H1 (cell line): ENCODE measurements around the gene VPS35. TPM values are rescaled to one million over a fixed set of nuclear protein-coding genes. Genes with fewer than 3 reads are reported as not detected.

Experiments used
- CTCF ChIA-PET: fragments of 300-600 bp; sonication (Branson Sonifier 250); formaldehyde crosslinking; loops from one replicate; lab custom pipeline; 2021; ENCODE audit not compliant: partially characterized antibody; lab: Charles Lee
- POLR2A ChIA-PET: fragments of 300-600 bp; sonication (Branson Sonifier 250); formaldehyde crosslinking; loops from one replicate; lab custom pipeline; 2021; ENCODE audit warnings: inconsistent platforms; ENCODE audit not compliant: partially characterized antibody; lab: Charles Lee
- DNase-seq, 2 experiments: peaks; one replicate each; pipeline versions ENCODE4 v3.0.0 to v3.0.0-alpha.2; 2010 to 2022; ENCODE audit warnings: low spot score in 2 of 2, low read depth in 1 of 2, mixed read lengths in 1 of 2
- FAIRE-seq: peaks from 2 replicates; lab custom pipeline; 2011; peaks lifted over from hg19 to GRCh38; lab: Jason Lieb, UNC
- H2AFZ ChIP-seq: 2 replicates; pipeline ENCODE4 v1.8.1; 2012; ENCODE audit warnings: low read length, inconsistent platforms
- H2AK5ac ChIP-seq: 2 replicates; pipeline ENCODE4 v1.6.1; 2013; ENCODE audit warnings: low read depth, low read length
- H2BK120ac ChIP-seq: replicated peaks from 2 replicates; pipeline ENCODE3; 2013; ENCODE audit warnings: low read depth, low read length, inconsistent platforms
- H2BK12ac ChIP-seq: 2 replicates; pipeline ENCODE4 v1.6.1; 2013; ENCODE audit warnings: low read depth, low read length
- H2BK15ac ChIP-seq: 2 replicates; pipeline ENCODE4 v1.6.1; 2013; ENCODE audit warnings: low read length
- H2BK20ac ChIP-seq: 2 replicates; pipeline ENCODE4 v1.6.1; 2013; ENCODE audit warnings: low read length
- H2BK5ac ChIP-seq: 2 replicates; pipeline ENCODE4 v1.6.1; 2013; ENCODE audit warnings: low read depth, low read length
- H3K14ac ChIP-seq: 2 replicates; pipeline ENCODE4 v1.6.1; 2013; ENCODE audit warnings: inconsistent platforms; ENCODE audit not compliant: insufficient read length
- H3K18ac ChIP-seq: 2 replicates; pipeline ENCODE4 v1.6.1; 2013; ENCODE audit warnings: low read length; ENCODE audit errors: extremely low read depth
- H3K23ac ChIP-seq: 2 replicates; pipeline ENCODE4 v1.6.1; 2013; ENCODE audit warnings: inconsistent platforms; ENCODE audit not compliant: insufficient read length
- H3K23me2 ChIP-seq: 2 replicates; pipeline ENCODE4 v1.6.1; 2013; ENCODE audit warnings: low read depth, low read length
- H3K27ac ChIP-seq: 2 replicates; pipeline ENCODE4 v1.6.1; 2011; ENCODE audit warnings: low read depth, low read length, inconsistent platforms
- H3K27me3 ChIP-seq, 4 experiments: replicated peaks in 1 of 4; 1 replicate in 1 of 4; 2 replicates in 3 of 4; pipeline versions ENCODE4 v1.6.1 to v1.8.1; 2011 to 2013; ENCODE audit warnings: low read length in 3 of 4, mild to moderate bottlenecking in 3 of 4, inconsistent platforms in 2 of 4, mixed read lengths in 2 of 4, moderate library complexity in 1 of 4; ENCODE audit not compliant: control insufficient read depth in 3 of 4, insufficient read depth in 3 of 4; ENCODE audit errors: extremely low read depth in 1 of 4
- H3K36me3 ChIP-seq, 4 experiments: 2 replicates each; pipeline versions ENCODE4 v1.6.1 to v1.8.1; 2011 to 2013; ENCODE audit warnings: mild to moderate bottlenecking in 4 of 4, low read length in 3 of 4, moderate library complexity in 2 of 4, control low read depth in 1 of 4, inconsistent platforms in 1 of 4; ENCODE audit not compliant: insufficient read depth in 4 of 4, control insufficient read depth in 2 of 4
- H3K4ac ChIP-seq: replicated peaks from 2 replicates; pipeline ENCODE3; 2013; ENCODE audit warnings: low read length, low read depth, mixed read lengths, inconsistent platforms; ENCODE audit not compliant: insufficient read length
- H3K4me1 ChIP-seq, 4 experiments: replicated peaks in 1 of 4; 1 replicate in 1 of 4; 2 replicates in 3 of 4; pipeline versions ENCODE4 v1.6.1 to v1.8.1; 2011 to 2013; ENCODE audit warnings: low read length in 3 of 4, inconsistent platforms in 2 of 4, mixed read lengths in 1 of 4; ENCODE audit not compliant: insufficient read depth in 4 of 4, control insufficient read depth in 3 of 4
- H3K4me2 ChIP-seq, 2 experiments: 2 replicates each; pipeline versions ENCODE4 v1.6.1 to v1.8.1; 2011 to 2013; ENCODE audit warnings: low read depth in 2 of 2, low read length in 2 of 2, control low read depth in 1 of 2, inconsistent platforms in 1 of 2, mild to moderate bottlenecking in 1 of 2; ENCODE audit not compliant: insufficient read depth in 1 of 2
- H3K4me3 ChIP-seq, 4 experiments: fragments of 200-600, 300-600 bp in 1 of 4; sonication (generic), shearing (Covaris generic), sonication (Bioruptor Twin) in 1 of 4; 2 replicates each; pipeline versions ENCODE4 v1.5.1 to v1.8.1; 2011 to 2016; ENCODE audit warnings: low read length in 4 of 4, low read depth in 3 of 4, control low read depth in 2 of 4, inconsistent platforms in 2 of 4, mild to moderate bottlenecking in 2 of 4, mixed read lengths in 1 of 4, moderate library complexity in 1 of 4; ENCODE audit not compliant: insufficient read depth in 2 of 4; ENCODE audit errors: extremely low read depth in 1 of 4
- H3K56ac ChIP-seq: replicated peaks from 2 replicates; pipeline ENCODE3; 2013; ENCODE audit warnings: low read depth, mild to moderate bottlenecking, mixed read lengths, low read length, inconsistent platforms; ENCODE audit not compliant: insufficient read length
- H3K79me1 ChIP-seq: 2 replicates; pipeline ENCODE4 v1.6.1; 2013; ENCODE audit warnings: low read depth, low read length, control low read depth
- H3K79me2 ChIP-seq, 2 experiments: 2 replicates each; pipeline versions ENCODE4 v1.6.1 to v1.8.1; 2012 to 2013; ENCODE audit warnings: low read length in 2 of 2, mild to moderate bottlenecking in 2 of 2, inconsistent platforms in 1 of 2; ENCODE audit not compliant: insufficient read depth in 2 of 2, control insufficient read depth in 1 of 2
- H3K9ac ChIP-seq, 4 experiments: replicated peaks in 1 of 4; 1 replicate in 1 of 4; 2 replicates in 3 of 4; pipeline versions ENCODE4 v1.6.1 to v1.8.1; 2011 to 2013; ENCODE audit warnings: low read depth in 3 of 4, low read length in 3 of 4, control low read depth in 2 of 4, mild to moderate bottlenecking in 2 of 4, moderate library complexity in 2 of 4, inconsistent platforms in 1 of 4; ENCODE audit errors: extremely low read depth in 1 of 4
- H3K9me3 ChIP-seq, 2 experiments: 2 replicates each; pipeline versions ENCODE4 v1.6.1 to v1.8.1; 2012 to 2013; ENCODE audit warnings: mild to moderate bottlenecking in 2 of 2, moderate library complexity in 2 of 2, control low read depth in 1 of 2, inconsistent platforms in 1 of 2, low read depth in 1 of 2, low read length in 1 of 2, mixed read lengths in 1 of 2; ENCODE audit not compliant: insufficient read depth in 2 of 2
- H4K20me1 ChIP-seq, 2 experiments: replicated peaks in 1 of 2; 2 replicates each; pipeline versions ENCODE3 to v1.8.1; 2011 to 2013; ENCODE audit warnings: inconsistent platforms in 2 of 2, low read length in 2 of 2, mild to moderate bottlenecking in 1 of 2; ENCODE audit not compliant: insufficient read depth in 2 of 2, control insufficient read depth in 1 of 2
- H4K5ac ChIP-seq: 2 replicates; pipeline ENCODE4 v1.6.1; 2013; ENCODE audit warnings: low read length, low read depth, mixed read lengths, inconsistent platforms; ENCODE audit not compliant: insufficient read length
- H4K8ac ChIP-seq: 2 replicates; pipeline ENCODE4 v1.8.0; 2013; ENCODE audit warnings: mild to moderate bottlenecking, moderate library complexity, low read length, inconsistent platforms; ENCODE audit not compliant: insufficient read depth; ENCODE audit errors: extremely low read depth
- H4K91ac ChIP-seq: replicated peaks from 2 replicates; pipeline ENCODE3; 2013; ENCODE audit warnings: low read length, mixed read lengths, inconsistent platforms; ENCODE audit not compliant: insufficient read length
- TAF1 ChIP-seq: IDR thresholded peaks from 2 replicates; pipeline ENCODE4 v1.6.1; 2011; ENCODE audit warnings: mild to moderate bottlenecking, low read depth, low read length
- WGBS, 2 experiments: shearing (Covaris generic) in 1 of 2; methylation state at CpG; one replicate each; pipeline versions ENCODE4 v1.1.6 to v1.1.7; 2013 to 2015; ENCODE audit warnings: low lambda C conversion rate in 2 of 2, mixed read lengths in 2 of 2, inconsistent platforms in 1 of 2, low coverage in 1 of 2, missing lambda C conversion rate in 1 of 2; ENCODE audit not compliant: insufficient replicate concordance in 2 of 2, insufficient coverage in 1 of 2, insufficient read length in 1 of 2; ENCODE audit errors: extremely low coverage in 1 of 2, missing lambda C conversion rate in 1 of 2; 5-methylcytosine and 5-hydroxymethylcytosine counted together
- polyA plus RNA-seq, 7 experiments: library from polyadenylated mRNA; depleted of rRNA in 3 of 7; stranded (reverse) in 5 of 7; unstranded in 2 of 7; fragments of >200 nt in 5 of 7; fragments of 200-250 nt in 2 of 7; gene quantifications; 1 replicate in 5 of 7; 2 replicates in 1 of 7; 4 replicates in 1 of 7; pipeline versions ENCODE4 v1.2.1 to v1.2.3, GENCODE V29; 2011 to 2013; ENCODE audit warnings: missing spikeins in 2 of 7, mixed read lengths in 2 of 7
- total RNA-seq: library from RNA; stranded (reverse); fragmentation: NEBNext Ultra II Directional; extraction: Animal tissue kit (Norgen Biotek cat#: 25700); gene quantifications from 2 replicates; pipeline ENCODE4 v1.2.1, GENCODE V29; 2021

VPS35 gene
- total and polyA plus RNA-seq, 2 of the 8 experiments (the other 6 are each of a cell fraction or from before 2014, with no cell fraction given): 10.3 to 66.9 TPM

DNA sequence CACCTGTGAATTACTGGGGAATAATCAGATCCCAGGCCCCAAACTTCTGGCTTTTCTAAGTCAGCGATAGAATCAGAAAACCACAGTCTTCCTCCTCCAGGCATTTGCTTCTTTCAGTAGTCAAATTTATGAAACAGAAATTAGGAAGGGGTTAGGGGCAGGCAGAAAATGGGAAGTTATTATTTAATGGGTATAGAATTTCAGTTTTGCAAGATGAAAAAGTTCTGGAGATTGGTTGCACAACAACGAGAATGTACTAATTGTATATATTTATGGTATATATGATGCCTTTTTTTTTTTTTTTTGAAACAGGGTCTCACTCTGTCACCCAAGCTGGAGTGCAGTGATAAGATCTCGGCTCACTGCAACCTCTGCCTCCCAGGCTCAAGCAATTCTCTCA, 23.9 kb upstream of the VPS35 start:
- Histone ChIP-seq H4K8ac (no peak overlapping the region), H4K5ac (no peak overlapping the region), H2BK12ac (no peak overlapping the region), H2BK120ac (no peak overlapping the region), H3K27me3 (no peaks in the 10 kb centered on the region), H4K20me1 (no peaks in the 10 kb centered on the region), H3K4me3 (no peak overlapping the region), H4K91ac (no peak overlapping the region), H3K4me1 (no peaks in the 10 kb centered on the region), H3K4ac (no peak overlapping the region), H3K4me2 (no peak overlapping the region), H3K36me3 (no peaks in the 10 kb centered on the region), H3K9ac (no peak overlapping the region), H3K14ac (no peak overlapping the region), H3K23ac (no peak overlapping the region), H2BK20ac (no peak overlapping the region), H3K79me1 (no peaks in the 10 kb centered on the region), H3K79me2 (no peaks in the 10 kb centered on the region), H3K9me3 (no peaks in the 10 kb centered on the region), H3K23me2 (no peaks in the 10 kb centered on the region), H3K18ac (no peak overlapping the region), H3K27ac (no peak overlapping the region), H2BK15ac (no peak overlapping the region), H3K56ac (no peak overlapping the region), H2AK5ac (no peak overlapping the region), H2AFZ (no peak overlapping the region), H2BK5ac (no peak overlapping the region)
- ChIA-PET CTCF (interaction anchor here (1.1 to 1.7 kb wide), 2 partner anchors 14 to 88 kb away, joined by 3 to 4 read pairs; no protein-coding TSS in a partner anchor), POLR2A (no interaction called here)
- no peak for FAIRE-seq
- WGBS, 2 experiments: 92% methylated on average over 3 of the region's 3 CpGs; no CpG with 5 or more reads in 1 of the 2 experiments
- no peak for DNase-seq
- no peak for TF ChIP-seq TAF1
